ENCODE measurements around the gene FRK. TPM values are rescaled to one million over a fixed set of nuclear protein-coding genes. Genes with fewer than 3 reads are reported as not detected.

The FRK gene
- polyA plus RNA-seq, 3 donors: not detected

GRCh38 chr6:116019428-116019827 is 41.3 kb downstream of the FRK start:
- no peak overlapping the region for H3K4me2 ChIP-seq (replicated peaks; ENCODE audit: extremely low read depth, low read length, poor library complexity, severe bottlenecking)
- Mint-ChIP-seq H3K27ac (no peak overlapping the region), H3K36me3 (no peaks in the 10 kb centered on the region)

GRCh38 chr6:116018976-116019375 is 41.7 kb downstream of the FRK start:
- Histone ChIP-seq H2AFZ (ENCODE audit: insufficient read depth, low read depth, low read length, poor library complexity, severe bottlenecking) (no peak overlapping the region), H3K27me3 (ENCODE audit: control insufficient read depth in 2 of 2, insufficient read depth in 2 of 2, low read length in 2 of 2) (no peaks in the 10 kb centered on the region), H4K20me1 (ENCODE audit: insufficient read depth, low read length) (no peaks in the 10 kb centered on the region), H3K9me3 (replicated peaks in 1 of 2; ENCODE audit: control insufficient read depth in 1 of 2, insufficient read depth in 1 of 2, low read length in 2 of 2) (no peaks in the 10 kb centered on the region), H3K4me1 (ENCODE audit: control insufficient read depth in 1 of 2, insufficient read depth in 2 of 2, low read length in 2 of 2) (no peaks in the 10 kb centered on the region), H3K4me2 (replicated peaks; ENCODE audit: extremely low read depth, low read length, poor library complexity, severe bottlenecking) (no peak overlapping the region), H3K4me3 (replicated peaks in 1 of 3; ENCODE audit: low read depth in 2 of 3, low read length in 3 of 3) (no peak overlapping the region), H3K79me2 (ENCODE audit: insufficient read depth, low read length) (no peaks in the 10 kb centered on the region), H3K9ac (ENCODE audit: insufficient read depth, low read length, poor library complexity, severe bottlenecking) (no peak overlapping the region), H3K27ac (ENCODE audit: low read depth in 1 of 2, low read length in 2 of 2) (no peak overlapping the region), H3K36me3 (replicated peaks in 1 of 2; ENCODE audit: control insufficient read depth in 1 of 2, insufficient read depth in 2 of 2, low read length in 2 of 2) (no peaks in the 10 kb centered on the region)
- Mint-ChIP-seq H3K27me3 (ENCODE audit: low read depth in 3 of 3) (peaks cover 0 to 6% (median 4%) of the 10 kb centered on the region in 3 donors), H3K9me3 (peaks cover 0 to 2% (median 0%) of the 10 kb centered on the region in 7 donors), H3K36me3 (no peaks in the 10 kb centered on the region), H3K4me3 (no peak overlapping the region), H3K27ac (no peak overlapping the region), H3K4me1 (no peaks in the 10 kb centered on the region)
- no CpG with 5 or more reads among the region's 1 CpG for WGBS (ENCODE audit: insufficient coverage)
- DNase-seq: no peak
- intact Hi-C loops (cut with micrococcal nuclease): no loop called here
- TF ChIP-seq CTCF (IDR thresholded peaks at IDR 0.05): no peak

More at GRCh38 chr6:116019428-116019827, 41.3 kb downstream of the FRK start:
- Histone ChIP-seq H3K4me1 (ENCODE audit: control insufficient read depth in 1 of 2, insufficient read depth in 2 of 2, low read length in 2 of 2) (no peaks in the 10 kb centered on the region), H4K20me1 (ENCODE audit: insufficient read depth, low read length) (no peaks in the 10 kb centered on the region), H3K4me3 (replicated peaks in 1 of 3; ENCODE audit: low read depth in 2 of 3, low read length in 3 of 3) (no peak overlapping the region), H3K27ac (ENCODE audit: low read depth in 1 of 2, low read length in 2 of 2) (no peak overlapping the region), H3K36me3 (replicated peaks in 1 of 2; ENCODE audit: control insufficient read depth in 1 of 2, insufficient read depth in 2 of 2, low read length in 2 of 2) (no peaks in the 10 kb centered on the region), H3K79me2 (ENCODE audit: insufficient read depth, low read length) (no peaks in the 10 kb centered on the region), H3K9ac (ENCODE audit: insufficient read depth, low read length, poor library complexity, severe bottlenecking) (no peak overlapping the region), H3K9me3 (replicated peaks in 1 of 2; ENCODE audit: control insufficient read depth in 1 of 2, insufficient read depth in 1 of 2, low read length in 2 of 2) (no peaks in the 10 kb centered on the region), H3K27me3 (ENCODE audit: control insufficient read depth in 2 of 2, insufficient read depth in 2 of 2, low read length in 2 of 2) (no peaks in the 10 kb centered on the region), H2AFZ (ENCODE audit: insufficient read depth, low read depth, low read length, poor library complexity, severe bottlenecking) (no peak overlapping the region)
- peaks cover 0 to 2% (median 0%) of the 10 kb centered on the region in 7 donors for H3K9me3 Mint-ChIP-seq
- DNase-seq: no peak
- no peak for TF ChIP-seq CTCF (IDR thresholded peaks at IDR 0.05)
- H3K4me1 Mint-ChIP-seq: no peaks in the 10 kb centered on the region
- WGBS (ENCODE audit: insufficient coverage): no CpG with 5 or more reads among the region's 2 CpGs
- H3K4me3 Mint-ChIP-seq: no peak overlapping the region
- peaks cover 0 to 6% (median 4%) of the 10 kb centered on the region in 3 donors for H3K27me3 Mint-ChIP-seq (ENCODE audit: low read depth in 3 of 3)
- intact Hi-C loops (cut with micrococcal nuclease): no loop called here
